ENCODE data around the gene LRP11.
"Not testable (repeated sequence)": the region's sequence is repeated elsewhere in the genome, so short reads cannot be mapped to it uniquely, and the experiment has no call there.

Gene LRP11

DNA sequence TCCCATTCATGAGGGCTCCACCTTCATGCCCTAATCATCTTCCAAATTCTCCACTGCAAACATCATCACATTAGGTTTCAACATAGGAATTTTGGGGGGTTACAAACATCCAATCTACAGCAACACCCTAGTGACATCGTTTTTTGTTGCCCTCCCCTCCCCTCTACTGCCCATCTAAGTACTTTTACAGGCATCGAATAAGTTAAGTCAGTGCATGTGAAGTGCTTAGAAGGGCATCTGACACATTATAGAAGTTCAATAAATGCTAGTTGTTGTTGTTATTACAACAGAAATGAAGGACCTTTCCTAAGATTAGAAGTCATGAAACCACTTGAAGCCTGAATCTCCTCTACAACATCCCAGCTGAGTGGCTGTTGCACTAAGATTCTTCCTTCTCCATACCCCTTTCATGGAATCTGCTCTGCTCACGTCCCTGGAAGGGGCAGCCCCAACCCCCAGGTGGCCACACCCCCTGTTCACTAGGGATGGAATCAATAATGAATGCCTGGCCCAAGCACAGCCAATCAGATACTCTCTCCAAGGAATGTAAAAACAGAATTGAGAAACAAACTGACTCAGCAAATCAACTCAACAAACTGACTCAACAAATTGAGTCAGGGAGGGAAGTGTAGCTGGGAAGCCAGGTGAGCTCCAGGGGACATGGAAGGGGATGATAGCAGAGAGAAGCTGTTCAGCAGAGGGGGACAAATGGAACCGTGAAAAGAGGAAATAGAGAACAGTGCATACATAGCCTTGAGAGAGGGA, 3.9 kb upstream of the LRP11 start:
- no peak for DNase-seq

DNA sequence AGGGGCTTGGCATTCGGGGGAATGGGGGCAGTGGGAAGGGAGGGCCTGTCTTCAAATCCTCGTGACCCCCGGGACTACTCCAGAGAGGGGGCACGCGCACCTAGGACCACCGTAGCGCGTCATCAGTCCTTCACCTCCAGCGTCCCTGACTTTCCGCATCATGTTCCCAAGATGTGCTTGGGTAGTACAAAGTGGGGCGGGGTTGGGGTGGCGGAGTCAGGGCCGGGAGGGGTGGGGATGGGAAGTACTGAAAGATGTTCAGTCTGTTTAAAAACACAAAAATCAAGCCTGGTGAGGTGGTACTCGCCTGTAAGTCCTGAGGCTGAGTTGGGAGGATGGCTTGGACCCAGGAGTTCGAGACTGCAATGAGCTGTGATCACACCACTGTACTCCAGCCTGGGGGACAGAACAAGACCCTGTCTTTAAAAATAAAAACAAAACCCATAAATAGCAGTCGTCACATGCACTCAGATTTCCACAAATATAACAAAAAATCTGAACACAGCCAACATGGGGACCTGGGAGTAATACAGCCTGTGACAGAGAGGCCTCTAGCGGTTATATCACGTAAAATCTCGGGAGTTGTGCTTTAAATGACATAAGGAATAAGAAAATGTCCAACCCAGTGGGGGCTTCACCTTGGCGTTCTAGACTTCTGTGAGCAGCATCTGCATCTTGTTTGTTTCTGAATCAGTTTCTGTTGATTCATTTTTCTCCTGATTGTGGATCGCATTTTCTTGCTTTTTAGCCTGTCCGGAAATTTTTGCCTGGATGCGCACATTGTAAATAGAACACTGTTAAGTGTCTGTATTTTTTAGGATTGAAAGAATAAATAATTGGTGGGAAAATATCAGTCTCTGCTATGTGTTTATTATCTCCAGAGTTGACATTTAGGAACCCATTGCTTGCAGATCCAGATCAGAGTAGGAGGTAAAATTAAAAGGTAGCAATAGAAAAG, 698 bp upstream of the LRP11 start:
- no peak for DNase-seq

DNA sequence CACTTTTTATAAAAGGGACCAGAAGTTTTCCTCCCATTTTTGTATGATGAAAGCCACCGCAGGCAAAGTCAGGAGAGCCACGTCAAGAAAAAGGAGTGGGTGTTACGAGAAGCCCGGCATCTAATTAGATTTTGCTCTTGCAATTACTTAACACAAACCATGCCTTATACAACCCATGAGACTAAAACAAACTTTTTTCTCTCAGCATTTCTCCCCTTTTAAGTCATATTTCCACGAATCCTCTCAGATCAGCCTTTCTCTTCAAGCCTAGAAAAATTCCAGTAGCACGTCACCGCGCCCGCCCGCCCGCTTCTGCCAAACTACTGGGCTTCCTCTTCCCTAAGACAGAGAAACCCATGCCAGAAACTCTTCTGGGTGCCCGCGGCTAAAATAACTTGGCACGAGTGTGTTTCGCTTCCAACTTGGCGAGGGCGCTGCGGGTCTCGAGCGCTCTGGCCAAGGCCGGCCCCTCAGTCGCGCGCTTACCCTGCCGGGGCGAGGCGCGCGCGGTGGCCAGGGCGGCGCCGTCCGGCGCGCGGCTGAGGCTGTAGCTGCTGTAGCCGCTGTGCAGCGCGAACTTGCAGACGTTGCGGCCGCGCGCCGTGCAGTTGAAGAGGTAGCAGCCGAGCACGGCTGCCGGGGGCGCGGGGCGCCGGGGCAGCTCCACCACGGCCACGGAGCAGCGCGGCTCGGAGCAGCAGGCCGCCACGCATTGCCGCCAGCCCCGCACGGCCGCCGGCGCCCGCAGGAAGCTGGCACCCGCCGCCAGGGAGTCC, 1.0 kb downstream of the LRP11 start:
- no peak for DNase-seq

DNA sequence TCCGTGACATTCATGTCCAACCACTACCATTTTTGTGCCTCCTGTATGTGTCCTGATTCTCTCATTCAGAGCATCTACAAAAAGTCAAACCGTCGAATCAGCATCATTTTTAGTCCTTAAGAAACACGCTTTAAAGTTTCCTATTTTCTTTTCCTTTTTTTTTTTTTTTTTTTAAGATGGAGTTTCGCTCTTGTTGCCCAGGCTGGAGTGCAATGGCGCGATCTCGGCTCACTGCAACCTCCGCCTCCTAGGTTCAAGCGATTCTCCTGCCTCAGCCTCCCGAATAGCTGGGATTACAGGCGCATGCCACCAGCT, 1.8 kb downstream of the LRP11 start:
- not testable (repeated sequence) for DNase-seq

DNA sequence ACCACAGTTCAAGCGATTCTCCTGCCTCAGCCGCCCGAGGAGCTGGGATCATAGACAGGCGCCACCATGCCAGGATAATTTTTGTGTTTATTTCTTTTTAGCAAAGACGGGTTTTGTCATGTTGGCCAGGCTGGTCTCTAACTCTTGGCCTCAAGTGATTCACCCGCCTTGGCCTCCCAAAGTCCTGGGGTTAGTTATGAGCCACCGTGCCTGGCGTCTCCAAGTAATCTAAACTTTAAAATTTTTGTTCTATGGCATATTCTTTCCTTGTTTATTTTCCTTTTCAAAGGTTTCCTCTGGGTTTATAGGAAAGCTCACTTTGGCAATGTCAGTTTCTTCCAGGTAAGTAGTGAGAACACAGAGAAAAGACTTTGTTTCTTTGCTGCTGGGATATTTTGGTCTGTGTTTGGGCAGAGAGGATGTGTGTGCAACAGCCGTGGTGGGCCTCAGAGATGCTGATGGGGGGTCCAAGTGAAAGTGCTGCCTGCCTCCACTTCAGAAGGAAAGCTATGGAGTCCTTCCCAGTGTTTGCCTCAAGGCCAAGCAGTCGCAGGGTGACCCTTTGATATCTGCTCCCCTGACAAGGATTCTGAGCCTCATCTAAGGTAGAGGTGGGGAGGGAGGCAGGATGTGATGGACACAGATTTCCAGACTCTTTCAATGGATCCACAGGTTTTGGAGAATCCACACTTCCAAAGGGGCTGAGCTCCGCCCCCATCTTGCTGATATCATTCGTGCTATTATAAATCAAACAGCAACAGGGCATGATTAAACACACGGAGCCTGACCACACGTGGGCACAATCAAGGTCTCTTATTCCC, 2.3 kb downstream of the LRP11 start:
- DNase-seq: no peak

DNA sequence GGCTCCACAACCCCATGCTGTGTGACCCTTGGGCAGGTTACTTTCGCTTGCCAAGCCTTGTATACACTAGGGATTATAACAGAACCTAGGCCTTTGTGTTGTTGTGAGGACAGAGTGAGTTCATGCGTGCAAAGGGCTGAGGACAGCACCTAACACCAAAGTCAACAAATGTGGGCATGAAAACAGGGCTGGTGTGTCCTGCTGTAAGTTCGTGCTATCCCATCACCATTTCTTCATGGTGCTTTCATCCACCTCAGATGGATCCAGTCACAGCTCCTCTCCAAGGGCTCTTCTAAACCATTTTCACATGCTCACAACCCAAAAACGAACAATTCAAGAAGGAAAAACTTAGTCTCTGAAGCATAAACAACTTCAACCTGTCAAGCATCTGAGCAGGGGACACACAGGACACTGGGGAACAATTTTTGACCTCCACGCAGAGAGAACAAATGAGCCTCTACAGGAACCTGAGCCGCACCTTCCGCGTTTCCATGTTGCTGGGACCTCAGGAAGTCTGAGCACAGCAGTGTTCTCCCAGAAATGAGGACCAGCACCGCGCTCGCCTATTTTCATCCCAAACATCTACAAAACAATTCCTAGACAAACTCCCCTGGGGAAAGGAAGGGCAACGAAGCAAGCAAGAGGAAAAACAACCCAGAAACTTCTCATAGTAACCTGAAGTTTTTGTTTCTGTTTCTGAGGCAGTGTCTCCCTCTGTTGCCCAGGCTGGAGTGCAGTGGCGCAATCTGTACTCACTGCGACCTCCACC, 3.1 kb downstream of the LRP11 start:
- DNase-seq: no peak

DNA sequence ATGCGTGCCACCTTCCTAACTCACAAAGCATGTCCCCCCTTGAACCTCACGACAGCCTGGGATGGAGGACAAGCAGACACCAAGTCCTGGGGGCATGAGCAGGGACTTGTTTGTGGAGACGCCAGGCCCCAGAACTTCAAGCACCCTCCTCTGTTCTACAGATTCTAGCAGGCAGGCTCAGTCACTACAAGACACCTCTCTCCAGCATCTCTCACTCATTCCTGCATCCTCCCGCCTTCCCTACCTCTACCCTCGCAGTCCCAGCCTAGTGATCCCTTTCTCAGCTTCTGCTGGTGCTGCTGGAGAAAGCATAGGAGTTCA, 3.7 kb downstream of the LRP11 start:
- DNase-seq: no peak

DNA sequence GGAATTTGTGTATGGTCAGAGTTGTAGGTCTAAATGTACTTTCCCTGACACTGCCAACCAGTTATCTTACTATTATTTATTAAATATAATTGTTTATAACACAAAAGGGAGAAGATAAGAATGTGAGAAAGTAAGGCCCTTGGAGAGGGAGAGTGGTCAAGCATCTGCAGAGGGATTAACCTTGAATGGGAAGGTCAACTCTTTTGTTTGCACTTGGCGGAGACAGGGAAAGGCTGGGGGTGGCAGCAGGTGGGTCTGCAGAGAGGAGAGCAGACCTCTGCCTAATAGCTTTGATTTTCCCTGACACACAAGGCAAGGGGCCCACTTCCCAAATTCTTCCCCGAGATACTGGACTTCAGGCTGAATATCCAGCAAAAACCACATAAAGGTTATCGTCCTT, 4.2 kb downstream of the LRP11 start:
- no peak for DNase-seq

DNA sequence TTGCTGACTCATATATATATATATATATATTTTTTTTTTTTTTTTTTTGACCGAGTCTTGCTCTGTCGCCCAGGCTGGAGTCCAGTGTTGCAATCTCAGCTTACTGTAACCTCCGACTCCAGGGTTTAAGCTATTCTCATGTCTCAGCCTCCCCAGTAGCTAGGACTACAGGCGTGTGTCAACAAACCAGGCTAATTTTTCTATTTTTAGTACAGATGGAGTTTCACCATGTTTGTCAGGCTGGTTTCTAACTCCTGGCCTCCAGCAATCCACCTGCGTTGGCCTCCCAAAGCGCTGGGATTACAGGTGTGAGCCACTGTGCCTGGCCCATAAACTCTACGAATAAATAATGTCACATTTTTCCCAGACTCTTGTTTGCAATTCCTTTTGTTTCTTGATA, 4.8 kb downstream of the LRP11 start:
- DNase-seq: no peak

DNA sequence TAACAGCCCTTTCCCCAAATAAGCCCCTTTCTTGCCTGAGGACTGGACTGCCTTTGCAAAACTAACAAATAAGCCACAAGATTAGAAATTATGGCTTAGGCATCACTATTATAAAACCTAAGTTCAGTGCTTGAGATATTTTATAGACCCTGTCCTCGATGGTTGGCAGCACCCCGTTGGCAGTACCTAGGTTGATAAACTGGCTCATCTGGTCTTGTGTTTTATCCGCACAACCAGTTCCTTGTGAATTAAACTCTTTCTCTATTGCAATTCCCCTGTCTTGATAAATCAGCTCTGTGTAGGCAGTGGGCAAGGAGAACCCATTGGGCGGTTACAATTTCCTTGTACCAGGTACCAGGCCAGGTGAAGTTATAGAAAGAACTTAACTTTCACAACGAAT, 6.6 kb downstream of the LRP11 start:
- DNase-seq: no peak

DNA sequence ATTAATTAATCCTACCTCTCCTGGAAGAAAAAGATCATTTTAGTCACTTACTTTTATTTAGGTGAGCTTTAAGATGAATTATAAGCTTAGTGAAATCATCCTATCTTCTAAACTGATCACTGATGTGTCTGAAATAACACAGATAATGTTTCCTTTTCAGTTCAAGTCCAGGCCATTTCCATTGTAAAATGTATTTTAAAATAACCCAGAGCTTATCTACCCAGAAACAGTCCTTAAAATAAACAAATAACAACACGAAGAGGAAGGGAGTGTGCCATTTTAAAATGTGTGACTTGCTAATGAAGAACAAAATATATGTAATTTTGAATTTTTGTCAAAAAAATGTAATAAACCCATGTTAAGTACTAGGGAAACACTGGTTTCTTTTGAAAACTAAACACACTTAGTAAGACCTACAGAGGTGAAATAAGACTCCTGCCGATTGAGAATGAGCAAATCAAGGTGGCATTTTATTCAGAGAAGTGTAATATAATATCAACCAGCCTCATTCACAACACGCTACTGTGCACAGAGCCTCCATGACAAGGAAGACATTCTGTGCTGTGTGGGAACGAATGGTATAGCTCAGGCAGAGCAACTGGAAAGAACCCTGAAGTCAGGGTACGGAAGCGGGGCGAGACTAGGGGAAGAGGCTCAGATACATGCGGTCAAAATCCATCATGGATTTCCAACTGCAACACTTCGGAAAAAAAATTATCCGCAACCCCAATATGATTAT, 7.7 kb downstream of the LRP11 start:
- DNase-seq: no peak

DNA sequence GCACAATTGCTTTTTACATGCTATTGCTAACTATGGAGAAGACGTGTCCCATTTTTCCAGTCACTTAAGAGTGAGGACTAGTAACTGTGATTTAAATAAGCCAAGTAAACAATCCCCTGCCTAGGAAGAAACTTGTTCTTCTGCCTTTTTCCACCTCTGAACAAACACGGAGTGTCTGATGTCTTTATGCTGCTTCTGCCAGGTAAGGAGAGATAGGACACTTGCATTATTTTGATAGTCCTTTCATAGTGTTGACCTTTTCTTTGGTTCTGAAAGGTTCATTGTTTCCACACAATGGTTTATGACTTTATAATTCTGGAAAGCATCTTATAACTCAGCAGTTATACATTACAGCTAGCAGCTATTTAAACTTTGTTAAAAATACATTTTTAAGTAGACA, 8.4 kb downstream of the LRP11 start:
- no peak for DNase-seq

DNA sequence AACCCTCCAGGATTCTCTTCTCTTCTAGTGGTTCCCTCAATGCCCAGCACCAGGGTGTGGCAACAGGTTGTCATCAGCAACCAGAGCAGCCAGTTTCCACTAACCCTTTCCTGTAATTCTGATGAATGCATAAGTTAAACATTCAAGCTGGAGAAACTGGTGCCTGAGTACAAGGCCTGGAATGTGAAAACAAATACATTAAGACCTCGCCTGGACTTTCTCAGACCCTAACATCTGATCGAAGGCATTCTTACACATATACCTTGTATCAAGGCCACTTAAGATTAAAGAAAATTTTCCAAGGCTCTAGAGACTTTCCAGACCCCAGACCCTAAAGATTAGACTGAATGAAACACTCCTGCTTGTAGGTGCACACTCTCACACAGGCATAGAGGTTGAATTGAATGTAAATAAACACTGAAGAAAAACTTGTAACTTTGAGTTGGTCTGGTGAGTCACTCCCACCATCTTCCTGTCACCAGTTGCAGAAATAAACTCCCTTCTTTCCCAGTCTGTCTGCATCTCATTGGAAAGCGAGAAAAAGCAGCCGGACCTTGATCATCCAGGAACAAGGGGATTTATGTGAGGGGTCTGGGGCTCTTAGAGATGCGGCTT, 9.0 kb downstream of the LRP11 start:
- no peak for DNase-seq

DNA sequence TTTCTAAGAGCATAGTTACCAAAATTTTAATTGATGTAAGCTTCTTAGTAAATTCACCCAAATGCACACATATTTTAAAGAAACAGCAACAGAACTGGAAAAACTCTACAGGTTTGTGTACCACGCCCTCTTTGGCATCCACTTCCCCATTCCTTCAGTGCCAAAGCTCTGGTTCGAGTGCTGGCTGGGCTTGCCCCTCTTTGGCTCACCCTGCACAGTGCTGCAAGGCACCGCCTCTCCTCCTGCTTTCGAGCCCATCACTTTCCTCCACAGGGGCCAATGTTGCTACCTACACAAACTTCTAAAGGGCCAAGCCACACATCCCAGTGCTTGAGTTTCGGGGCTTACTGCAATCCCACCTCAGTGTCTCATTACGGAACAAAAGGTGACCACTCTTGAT, 9.6 kb downstream of the LRP11 start:
- no peak for DNase-seq

DNA sequence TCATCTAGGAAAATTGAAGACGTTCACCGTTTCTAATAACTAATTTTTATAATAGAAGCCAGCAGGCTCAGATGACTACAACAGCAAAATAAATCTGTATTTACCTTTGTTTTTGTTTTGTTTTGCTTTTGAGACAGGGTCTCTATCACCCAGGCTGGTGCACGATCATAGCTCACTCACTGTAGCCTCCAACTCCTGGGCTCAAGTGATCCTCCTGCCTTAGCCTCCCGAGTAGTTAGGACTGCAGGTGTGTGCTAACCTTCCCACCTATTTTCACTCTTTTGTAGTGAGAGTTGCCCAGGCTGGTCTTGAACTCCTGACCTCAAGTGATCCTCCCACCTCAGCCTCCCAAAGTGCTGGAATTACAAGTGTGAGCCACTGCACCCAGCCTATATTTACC, 10.1 kb downstream of the LRP11 start:
- not testable (repeated sequence) for DNase-seq

DNA sequence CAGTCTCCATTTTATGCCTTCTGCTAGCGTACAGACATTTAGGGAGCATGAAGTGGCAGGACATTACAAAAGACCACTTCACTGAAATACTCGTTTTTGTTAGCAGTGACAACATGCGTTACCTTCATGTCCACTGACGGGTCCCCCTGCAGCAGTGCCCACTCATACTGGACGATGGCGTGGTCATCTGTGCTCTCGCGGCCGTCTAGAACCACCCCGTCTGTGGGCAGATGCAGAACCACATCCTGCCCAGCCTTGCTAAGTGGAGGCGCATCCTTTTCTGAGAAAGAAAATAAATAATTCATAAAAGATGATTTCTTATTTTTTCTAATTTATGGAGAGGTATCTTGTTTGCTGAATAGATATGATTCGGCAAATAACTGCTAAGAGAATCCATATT, 11.3 kb downstream of the LRP11 start:
- DNase-seq: no peak

DNA sequence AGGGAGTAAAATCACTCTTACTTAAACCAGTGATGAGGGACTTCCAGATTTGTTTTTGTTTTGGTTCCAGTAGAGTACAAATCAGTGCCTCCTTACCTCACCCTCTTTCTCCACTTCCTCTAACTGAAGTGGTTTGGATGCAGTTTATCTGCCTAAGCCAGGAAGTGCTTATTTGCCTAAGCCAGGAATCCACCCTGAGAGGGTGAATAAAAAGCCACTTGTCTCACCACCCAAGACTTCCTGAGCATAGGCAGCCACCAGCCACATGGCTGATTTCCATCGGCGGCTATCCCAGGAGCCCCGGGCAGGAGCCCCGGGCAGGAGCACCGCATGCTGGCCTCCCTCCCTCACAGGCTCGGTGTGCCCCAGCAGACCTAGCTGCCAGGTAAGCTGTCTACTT, 12.0 kb downstream of the LRP11 start:
- DNase-seq: peak; percentile 38

DNA sequence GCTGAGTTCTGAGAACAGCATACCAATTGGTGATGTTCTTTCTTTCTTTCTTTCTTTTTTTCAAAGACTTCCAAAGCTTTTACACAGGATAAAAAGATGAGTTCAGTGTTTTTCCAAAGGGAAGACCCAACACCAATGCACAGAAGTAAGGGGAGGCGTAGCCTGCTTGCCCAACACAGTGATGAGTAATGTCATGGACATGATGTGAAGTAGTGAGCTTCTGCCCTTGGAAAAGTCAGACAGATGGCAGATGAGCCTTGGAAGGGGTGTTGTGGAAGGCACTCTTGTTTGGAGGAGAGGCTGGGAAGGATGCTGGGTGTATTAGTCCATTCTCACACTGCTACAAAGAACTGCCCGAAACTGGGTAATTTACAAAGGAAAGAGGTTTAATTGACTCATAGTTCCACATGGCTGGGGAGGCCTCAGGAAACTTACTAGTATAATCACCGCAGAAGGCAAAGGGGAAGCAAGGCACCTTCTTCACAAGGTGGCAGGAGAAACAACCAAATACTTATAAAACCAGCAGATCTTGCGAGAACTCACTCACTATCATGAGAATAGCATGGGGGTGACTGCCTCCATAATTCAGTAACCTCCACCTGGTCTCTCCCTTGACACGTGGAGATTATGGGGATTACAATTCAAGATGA, 12.6 kb downstream of the LRP11 start:
- DNase-seq: no peak

DNA sequence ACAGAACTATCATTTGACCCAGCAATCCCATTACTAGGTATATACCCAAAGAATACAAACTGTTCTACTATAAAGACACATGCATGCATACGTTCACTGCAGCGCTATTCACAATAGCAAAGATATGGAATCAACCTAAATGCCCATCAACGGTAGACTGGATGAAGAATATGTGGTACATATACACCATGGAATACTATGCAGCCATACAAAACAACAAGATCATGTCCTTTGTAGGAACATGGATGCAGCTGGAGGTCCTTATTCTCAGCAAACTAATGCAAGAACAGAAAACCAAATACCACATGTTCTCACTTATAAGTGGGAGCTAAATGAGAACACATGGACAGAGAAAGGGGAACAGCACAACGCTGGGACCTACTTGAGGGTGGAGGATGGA, 15.8 kb downstream of the LRP11 start:
- not testable (repeated sequence) for DNase-seq

DNA sequence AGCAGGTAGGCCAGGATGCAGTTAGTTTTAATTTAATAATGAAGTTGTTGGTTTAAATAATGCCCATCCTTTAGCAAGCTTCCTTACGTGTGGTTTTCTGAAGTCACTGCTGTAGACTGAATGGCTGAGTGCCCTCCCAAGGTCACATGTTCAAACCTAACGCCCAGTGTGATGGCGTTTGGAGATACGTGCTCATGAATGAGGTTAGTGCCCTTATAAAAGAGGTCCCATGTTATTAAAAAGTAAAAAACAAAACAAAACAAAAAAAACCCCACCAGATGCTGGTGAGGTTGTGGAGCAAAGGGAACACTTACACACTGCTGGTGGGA, 16.3 kb downstream of the LRP11 start:
- no peak for DNase-seq

DNA sequence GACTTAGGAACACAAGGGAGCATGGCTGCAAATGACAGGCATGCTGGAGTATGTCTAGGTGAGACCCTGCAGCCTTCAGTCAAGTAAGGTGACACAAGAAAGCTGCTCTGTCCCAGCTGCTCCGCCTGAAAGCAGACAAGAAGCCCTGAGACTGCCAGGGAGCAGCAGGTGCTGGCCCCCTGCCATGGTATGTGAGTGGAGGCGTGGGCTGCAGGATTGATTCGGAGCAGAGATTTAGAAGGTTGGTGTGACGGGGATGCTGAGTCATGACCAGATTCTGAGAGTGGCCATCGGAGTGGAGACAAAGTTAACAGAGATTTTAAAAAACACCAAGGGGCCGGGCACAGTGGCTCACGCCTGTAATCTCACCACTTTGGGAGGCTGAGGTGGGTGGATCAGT, 17.8 kb downstream of the LRP11 start:
- DNase-seq: no peak
